Trophoblast cell (in vitro differentiated cells and primary cell): ENCODE results near the gene RNU7-1.

Experiments used
- DNase-seq, 2 donors: peaks; one replicate each; pipeline ENCODE4 v3.0.0-alpha.2; 2016
- H2AFZ ChIP-seq: 2 replicates; pipeline ENCODE4 v1.6.1; 2013; ENCODE audit warnings: low read length, moderate library complexity, mild to moderate bottlenecking; ENCODE audit not compliant: insufficient read depth, poor library complexity
- H2AK5ac ChIP-seq: 2 replicates; pipeline ENCODE4 v1.6.1; 2013; ENCODE audit warnings: mild to moderate bottlenecking, low read length
- H2BK120ac ChIP-seq: 2 replicates; pipeline ENCODE4 v1.6.1; 2013; ENCODE audit warnings: low read length, mild to moderate bottlenecking, moderate library complexity; ENCODE audit not compliant: insufficient read depth, poor library complexity
- H2BK12ac ChIP-seq: 2 replicates; pipeline ENCODE4 v1.6.1; 2013; ENCODE audit warnings: mild to moderate bottlenecking, low read length, moderate library complexity
- H2BK5ac ChIP-seq: 2 replicates; pipeline ENCODE4 v1.6.1; 2013; ENCODE audit warnings: low read length, low read depth, moderate library complexity, mild to moderate bottlenecking; ENCODE audit not compliant: poor library complexity
- H3K14ac ChIP-seq: 2 replicates; pipeline ENCODE4 v1.6.1; 2013; ENCODE audit warnings: mild to moderate bottlenecking, low read length
- H3K18ac ChIP-seq: 2 replicates; pipeline ENCODE4 v1.6.1; 2013; ENCODE audit warnings: mild to moderate bottlenecking, low read length
- H3K23ac ChIP-seq: 2 replicates; pipeline ENCODE4 v1.6.1; 2013; ENCODE audit warnings: low read length
- H3K27ac ChIP-seq: 2 replicates; pipeline ENCODE4 v1.5.1; 2013; ENCODE audit warnings: low read depth, mild to moderate bottlenecking, inconsistent platforms, low read length, moderate library complexity
- H3K27me3 ChIP-seq: 2 replicates; pipeline ENCODE4 v1.6.1; 2013; ENCODE audit warnings: inconsistent platforms, mild to moderate bottlenecking, low read length, moderate library complexity; ENCODE audit not compliant: insufficient read depth
- H3K36me3 ChIP-seq, 2 experiments: 1 replicate in 1 of 2; 2 replicates in 1 of 2; pipeline ENCODE4 v1.6.1; 2013; ENCODE audit warnings: low read length in 2 of 2, mild to moderate bottlenecking in 2 of 2, moderate library complexity in 1 of 2; ENCODE audit not compliant: insufficient read depth in 2 of 2, control insufficient read depth in 1 of 2
- H3K4ac ChIP-seq: 2 replicates; pipeline ENCODE4 v1.6.1; 2013; ENCODE audit warnings: low read depth, mild to moderate bottlenecking, low read length, moderate library complexity
- H3K4me1 ChIP-seq, 2 experiments: 1 replicate in 1 of 2; 2 replicates in 1 of 2; pipeline ENCODE4 v1.6.1; 2013; ENCODE audit warnings: low read length in 2 of 2, mild to moderate bottlenecking in 2 of 2, moderate library complexity in 1 of 2; ENCODE audit not compliant: insufficient read depth in 2 of 2, control insufficient read depth in 1 of 2
- H3K4me2 ChIP-seq: 2 replicates; pipeline ENCODE4 v1.6.1; 2013; ENCODE audit warnings: inconsistent platforms, mild to moderate bottlenecking, low read length, moderate library complexity
- H3K4me3 ChIP-seq: 2 replicates; pipeline ENCODE4 v1.5.1; 2013; ENCODE audit warnings: mild to moderate bottlenecking, low read depth, low read length, inconsistent platforms
- H3K79me1 ChIP-seq: one replicate; pipeline ENCODE4 v1.6.1; 2013; ENCODE audit warnings: low read length
- H3K79me2 ChIP-seq: 2 replicates; pipeline ENCODE4 v1.6.1; 2013; ENCODE audit warnings: low read length, mild to moderate bottlenecking; ENCODE audit not compliant: control insufficient read depth, insufficient read depth, poor library complexity
- H3K9ac ChIP-seq: 2 replicates; pipeline ENCODE4 v1.6.1; 2013; ENCODE audit warnings: mild to moderate bottlenecking, low read length
- H3K9me3 ChIP-seq: 2 replicates; pipeline ENCODE4 v1.6.1; 2013; ENCODE audit warnings: low read depth, mild to moderate bottlenecking, control low read depth, inconsistent platforms, low read length; ENCODE audit not compliant: insufficient read depth
- H4K12ac ChIP-seq: 2 replicates; pipeline ENCODE4 v1.6.1; 2013; ENCODE audit warnings: low read depth, mild to moderate bottlenecking, low read length, moderate library complexity
- H4K8ac ChIP-seq: 2 replicates; pipeline ENCODE4 v1.6.1; 2013; ENCODE audit warnings: low read depth, mild to moderate bottlenecking, low read length, moderate library complexity
- H4K91ac ChIP-seq: one replicate; pipeline ENCODE4 v1.6.1; 2013; ENCODE audit warnings: low read depth, mild to moderate bottlenecking, low read length, moderate library complexity
- WGBS: extraction: QIAGEN DNeasy Blood & Tissue Kit; methylation state at CpG from one replicate; pipeline ENCODE4 v1.1.7; 2013; ENCODE audit warnings: missing lambda C conversion rate; ENCODE audit not compliant: insufficient read length, insufficient coverage; ENCODE audit errors: extremely low coverage; 5-methylcytosine and 5-hydroxymethylcytosine counted together

Gene RNU7-1

GRCh38 chr12:6899837-6900519, 43.6 kb upstream of the RNU7-1 start:
- H3K4me2 ChIP-seq: no peak overlapping the region
- peaks cover under 1 to 2% of the 10 kb centered on the region in 2 experiments for H3K4me1 ChIP-seq
- no peak overlapping the region for H2AFZ ChIP-seq
- H3K4ac ChIP-seq: no peak overlapping the region
- H4K8ac ChIP-seq: no peak overlapping the region
- H3K18ac ChIP-seq: no peak overlapping the region
- H3K9ac ChIP-seq: no peak overlapping the region
- H3K36me3 ChIP-seq: no peaks in the 10 kb centered on the region
- no peak overlapping the region for H3K27ac ChIP-seq
- H3K79me2 ChIP-seq: peaks cover 3% of the 10 kb centered on the region
- no peak overlapping the region for H3K23ac ChIP-seq
- peak in 1 of 2 donors; percentile 20 for DNase-seq
- H2BK120ac ChIP-seq: no peak overlapping the region
- H3K9me3 ChIP-seq: no peaks in the 10 kb centered on the region
- WGBS: no CpG with 5 or more reads among the region's 10 CpGs
- no peak overlapping the region for H3K4me3 ChIP-seq
- H3K27me3 ChIP-seq: no peaks in the 10 kb centered on the region
- no peak overlapping the region for H4K91ac ChIP-seq
- H2BK5ac ChIP-seq: no peak overlapping the region
- no peak overlapping the region for H4K12ac ChIP-seq
- H3K14ac ChIP-seq: no peak overlapping the region
- no peak overlapping the region for H2AK5ac ChIP-seq
- peaks cover 6% of the 10 kb centered on the region for H3K79me1 ChIP-seq
- no peak overlapping the region for H2BK12ac ChIP-seq

- Histone ChIP-seq H3K9ac (no peak overlapping the region), H3K9me3 (no peaks in the 10 kb centered on the region), H4K91ac (no peak overlapping the region), H2BK5ac (no peak overlapping the region), H3K18ac (no peak overlapping the region), H2AK5ac (no peak overlapping the region), H4K12ac (no peak overlapping the region), H3K79me1 (peaks cover 8% of the 10 kb centered on the region), H2BK12ac (no peak overlapping the region), H3K4ac (no peak overlapping the region), H3K27me3 (no peaks in the 10 kb centered on the region), H3K23ac (no peak overlapping the region), H3K27ac (no peak overlapping the region), H2AFZ (no peak overlapping the region), H3K36me3 (no peaks in the 10 kb centered on the region), H3K79me2 (peaks cover 3% of the 10 kb centered on the region), H4K8ac (no peak overlapping the region), H3K4me3 (no peak overlapping the region), H3K4me1 (peaks cover 4 to 6% of the 10 kb centered on the region in 2 experiments), H3K14ac (no peak overlapping the region), H3K4me2 (no peak overlapping the region), H2BK120ac (no peak overlapping the region)
- no peak for DNase-seq
- WGBS: no CpG with 5 or more reads among the region's 4 CpGs
These were observed 41.2 kb upstream of the RNU7-1 start for GRCh38 chr12:6902448-6902847.

GRCh38 chr12:6903722-6904121, 39.9 kb upstream of the RNU7-1 start:
- Histone ChIP-seq H3K4me3 (no peak overlapping the region), H3K4ac (no peak overlapping the region), H4K8ac (no peak overlapping the region), H3K9me3 (no peaks in the 10 kb centered on the region), H3K27me3 (no peaks in the 10 kb centered on the region), H3K9ac (no peak overlapping the region), H2BK12ac (no peak overlapping the region), H3K23ac (no peak overlapping the region), H2BK120ac (no peak overlapping the region), H4K91ac (no peak overlapping the region), H3K27ac (no peak overlapping the region), H3K14ac (no peak overlapping the region), H3K18ac (no peak overlapping the region), H3K79me1 (peaks cover 8% of the 10 kb centered on the region), H3K4me2 (no peak overlapping the region), H3K36me3 (no peaks in the 10 kb centered on the region), H2BK5ac (no peak overlapping the region), H2AK5ac (no peak overlapping the region), H4K12ac (no peak overlapping the region), H3K79me2 (peaks cover 3% of the 10 kb centered on the region), H3K4me1 (peaks cover 4 to 6% of the 10 kb centered on the region in 2 experiments), H2AFZ (no peak overlapping the region)
- no CpG with 5 or more reads among the region's 1 CpG for whole genome bisulfite sequencing
- DNase-seq: no peak

GRCh38 chr12:6904280-6905276, 39.0 kb upstream of the RNU7-1 start, which contains the start of gene LRRC23:
Gene LRRC23 (plus strand): TSS chr12:6904822. CDS start chr12:6905634, 812 bp downstream.
- H3K4me3 ChIP-seq: peak within 1 kb of the TSS; percentile 76
- H2AK5ac ChIP-seq: peak within 1 kb of the TSS; percentile 48
- peak within 1 kb of the TSS; percentile 78 for H4K91ac ChIP-seq

More at GRCh38 chr12:6904280-6905276, 39.0 kb upstream of the RNU7-1 start, which contains the start of gene LRRC23:
- Histone ChIP-seq H3K79me2 (peaks cover 3% of the 10 kb centered on the region), H3K9me3 (no peaks in the 10 kb centered on the region), H2AFZ (peak within 1 kb of the TSS; percentile 86), H3K79me1 (peaks cover 8% of the 10 kb centered on the region), H3K23ac (no peak within 1 kb of the TSS), H3K36me3 (no peaks in the 10 kb centered on the region), H4K12ac (peak within 1 kb of the TSS; percentile 87), H3K9ac (peak within 1 kb of the TSS; percentile 8), H3K4me2 (peak within 1 kb of the TSS; percentile 65), H3K27me3 (no peaks in the 10 kb centered on the region), H2BK12ac (no peak within 1 kb of the TSS), H2BK5ac (peak within 1 kb of the TSS; percentile 41), H3K14ac (peak within 1 kb of the TSS; percentile 93), H3K18ac (peak within 1 kb of the TSS; percentile 67), H4K8ac (peak within 1 kb of the TSS; percentile 94), H3K27ac (no peak within 1 kb of the TSS), H2BK120ac (peak within 1 kb of the TSS; percentile 56), H3K4me1 (peaks cover 4 to 6% of the 10 kb centered on the region in 2 experiments), H3K4ac (peak within 1 kb of the TSS; percentile 60)
- peak; percentile 91 to 96 for DNase-seq
- no CpG with 5 or more reads among the region's 34 CpGs for WGBS
